KBM-7 (cell line): ENCODE data around the gene TMPRSS13.
"Not testable (repeated sequence)": the region's sequence is repeated elsewhere in the genome, so short reads cannot be mapped to it uniquely, and the experiment has no call there.

Experiments used
- DNase-seq: peaks from one replicate; pipeline ENCODE4 v3.0.0-alpha.2; 2015
- in situ Hi-C: fragments of 300-500 bp; cut with MboI; formaldehyde crosslinking; loops from 2 replicates; pipeline ENCODE4 v1.14.3; 2020; ENCODE audit warnings: low sequenced_read_pairs, low pct_unique_long_range_greater_than_20kb, mixed read lengths

Gene TMPRSS13

GRCh38 chr11:117933475-117933874, 4.3 kb upstream of the TMPRSS13 start:
- in situ Hi-C loops: loop anchor here (25.0 kb wide), 1 partner anchor 496 kb away; no protein-coding TSS in a partner anchor

GRCh38 chr11:117932947-117933346, 3.7 kb upstream of the TMPRSS13 start:
- no peak for DNase-seq
- in situ Hi-C loops: loop anchor here (25.0 kb wide), 1 partner anchor 496 kb away; no protein-coding TSS in a partner anchor

More at GRCh38 chr11:117933475-117933874, 4.3 kb upstream of the TMPRSS13 start:
- no peak for DNase-seq

- in situ Hi-C loops: loop anchor here (25.0 kb wide), 1 partner anchor 495 kb away; no protein-coding TSS in a partner anchor
- DNase-seq: no peak
Measured at GRCh38 chr11:117932426-117932825, 3.2 kb upstream of the TMPRSS13 start.

GRCh38 chr11:117931971-117932370, 2.8 kb upstream of the TMPRSS13 start:
- in situ Hi-C loops: loop anchor here (25.0 kb wide), 1 partner anchor 495 kb away; no protein-coding TSS in a partner anchor
- no peak for DNase-seq

- in situ Hi-C loops: loop anchor here (25.0 kb wide), 1 partner anchor 494 kb away; no protein-coding TSS in a partner anchor
- DNase-seq: no peak
Measured at GRCh38 chr11:117931331-117931950, 2.2 kb upstream of the TMPRSS13 start.

GRCh38 chr11:117930668-117931330, 1.6 kb upstream of the TMPRSS13 start:
- in situ Hi-C loops: loop anchor here (25.0 kb wide), 1 partner anchor 493 kb away; no protein-coding TSS in a partner anchor
- DNase-seq: no peak

GRCh38 chr11:117929916-117930570, 841 bp upstream of the TMPRSS13 start:
- no peak for DNase-seq
- in situ Hi-C loops: loop anchor here (25.0 kb wide), 1 partner anchor 493 kb away; no protein-coding TSS in a partner anchor

GRCh38 chr11:117928446-117929141, 608 bp downstream of the TMPRSS13 start:
- DNase-seq: no peak
- in situ Hi-C loops: loop anchor here (25.0 kb wide), 1 partner anchor 491 kb away; no protein-coding TSS in a partner anchor

GRCh38 chr11:117927926-117928325, 1.3 kb downstream of the TMPRSS13 start:
- in situ Hi-C loops: loop anchor here (25.0 kb wide), 1 partner anchor 491 kb away; no protein-coding TSS in a partner anchor
- no peak for DNase-seq

GRCh38 chr11:117926166-117926565, 3.0 kb downstream of the TMPRSS13 start:
- DNase-seq: not testable (repeated sequence)
- in situ Hi-C loops: loop anchor here (25.0 kb wide), 1 partner anchor 489 kb away; no protein-coding TSS in a partner anchor

GRCh38 chr11:117925198-117925925, 3.8 kb downstream of the TMPRSS13 start:
- in situ Hi-C loops: loop anchor here (25.0 kb wide), 1 partner anchor 488 kb away; no protein-coding TSS in a partner anchor
- DNase-seq: no peak

- in situ Hi-C loops: loop anchor here (25.0 kb wide), 1 partner anchor 487 kb away; no protein-coding TSS in a partner anchor
Measured at GRCh38 chr11:117924631-117925170, 4.5 kb downstream of the TMPRSS13 start.

GRCh38 chr11:117923773-117924172, 5.4 kb downstream of the TMPRSS13 start:
- no peak for DNase-seq
- in situ Hi-C loops: no loop called here

More at GRCh38 chr11:117924631-117925170, 4.5 kb downstream of the TMPRSS13 start:
- DNase-seq: no peak

- no peak for DNase-seq
- in situ Hi-C loops: no loop called here
Measured at GRCh38 chr11:117923275-117923674, 5.9 kb downstream of the TMPRSS13 start.

- in situ Hi-C loops: no loop called here
- no peak for DNase-seq
Measured at GRCh38 chr11:117921893-117922292, 7.3 kb downstream of the TMPRSS13 start.

GRCh38 chr11:117921456-117921855, 7.7 kb downstream of the TMPRSS13 start:
- no peak for DNase-seq
- in situ Hi-C loops: no loop called here

- no peak for DNase-seq
- in situ Hi-C loops: no loop called here
Measured at GRCh38 chr11:117919781-117920221, 9.4 kb downstream of the TMPRSS13 start.

GRCh38 chr11:117919341-117919740, 9.9 kb downstream of the TMPRSS13 start:
- in situ Hi-C loops: no loop called here
- no peak for DNase-seq
